Neutrophil (primary cell): ENCODE results near the gene RPL37A.

Experiments used
- H3K27ac ChIP-seq: fragments of 200-600 bp; sonication (generic); 2 replicates; pipeline ENCODE4 v1.5.1; 2016; ENCODE audit warnings: mild to moderate bottlenecking, moderate library complexity
- H3K27me3 ChIP-seq: fragments of 200-600 bp; sonication (generic); 2 replicates; pipeline ENCODE4 v1.6.0; 2016; ENCODE audit warnings: mild to moderate bottlenecking
- H3K36me3 ChIP-seq: fragments of 200-600 bp; sonication (generic); 2 replicates; pipeline ENCODE4 v1.5.1; 2017
- H3K4me1 ChIP-seq, 2 experiments: fragments of 200-600 bp in 1 of 2; sonication (generic) in 1 of 2; 1 replicate in 1 of 2; 2 replicates in 1 of 2; pipeline versions ENCODE4 v1.5.1 to v1.6.1; 2013 to 2016; ENCODE audit warnings: low read depth in 1 of 2, low read length in 1 of 2, mild to moderate bottlenecking in 1 of 2, moderate library complexity in 1 of 2; ENCODE audit not compliant: control insufficient read depth in 1 of 2, insufficient read depth in 1 of 2
- H3K4me3 ChIP-seq, 2 experiments: fragments of 200-600 bp in 1 of 2; sonication (generic) in 1 of 2; 1 replicate in 1 of 2; 2 replicates in 1 of 2; pipeline ENCODE4 v1.5.1; 2013 to 2016; ENCODE audit warnings: low read depth in 1 of 2, low read length in 1 of 2, mild to moderate bottlenecking in 1 of 2, moderate library complexity in 1 of 2
- H3K9me3 ChIP-seq: fragments of 200-600 bp; sonication (generic); 2 replicates; pipeline ENCODE4 v1.5.1; 2016
- TF ChIP-seq, protein P1 (sequence below): fragments of 200-600 bp; sonication (generic); IDR thresholded peaks from 2 replicates; pipeline ENCODE4 v1.5.1; 2016; ENCODE audit warnings: antibody characterized with exemption

The RPL37A gene

DNA sequence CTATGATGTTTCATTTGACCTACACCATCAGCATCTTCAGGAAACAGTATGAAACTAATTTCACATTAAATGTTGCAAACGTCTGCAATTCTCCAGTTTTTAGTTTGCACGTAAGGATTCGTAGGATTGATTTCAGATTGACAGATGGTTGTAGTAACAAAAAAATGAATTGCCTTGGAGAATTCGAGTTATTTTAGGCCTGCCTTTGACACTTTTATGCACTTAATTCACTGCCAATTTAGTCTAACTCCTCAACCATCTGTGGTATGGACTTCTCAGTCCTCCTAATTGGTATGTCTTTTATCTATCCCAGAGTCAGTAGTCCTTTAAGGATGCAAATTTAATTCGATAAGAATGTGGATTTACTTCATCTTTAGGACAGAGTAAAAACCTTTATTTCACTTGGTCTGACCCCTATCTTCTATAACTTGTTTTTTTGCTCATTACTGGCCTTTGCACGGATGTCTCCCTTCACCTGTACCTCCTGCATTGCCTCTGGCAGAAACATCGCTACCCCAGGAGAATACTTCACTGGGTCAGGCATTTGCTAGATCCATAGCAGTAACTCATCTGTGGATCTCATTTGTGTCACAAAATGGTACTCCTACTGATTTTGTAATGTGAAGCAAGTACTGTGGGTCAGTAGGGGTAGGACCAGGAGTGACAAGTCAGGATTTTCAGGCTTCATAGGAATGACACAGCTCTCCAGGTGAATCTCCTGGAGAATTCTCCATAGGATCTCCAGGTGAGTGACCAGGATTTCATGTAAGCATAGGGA, 3.9 kb downstream of the RPL37A start:
- peaks cover 54% of the 10 kb centered on the region for H3K36me3 ChIP-seq
- peaks cover 22 to 26% of the 10 kb centered on the region in 2 experiments for H3K4me1 ChIP-seq
- H3K4me3 ChIP-seq: no peak overlapping the region
- TF ChIP-seq, protein P1, sequence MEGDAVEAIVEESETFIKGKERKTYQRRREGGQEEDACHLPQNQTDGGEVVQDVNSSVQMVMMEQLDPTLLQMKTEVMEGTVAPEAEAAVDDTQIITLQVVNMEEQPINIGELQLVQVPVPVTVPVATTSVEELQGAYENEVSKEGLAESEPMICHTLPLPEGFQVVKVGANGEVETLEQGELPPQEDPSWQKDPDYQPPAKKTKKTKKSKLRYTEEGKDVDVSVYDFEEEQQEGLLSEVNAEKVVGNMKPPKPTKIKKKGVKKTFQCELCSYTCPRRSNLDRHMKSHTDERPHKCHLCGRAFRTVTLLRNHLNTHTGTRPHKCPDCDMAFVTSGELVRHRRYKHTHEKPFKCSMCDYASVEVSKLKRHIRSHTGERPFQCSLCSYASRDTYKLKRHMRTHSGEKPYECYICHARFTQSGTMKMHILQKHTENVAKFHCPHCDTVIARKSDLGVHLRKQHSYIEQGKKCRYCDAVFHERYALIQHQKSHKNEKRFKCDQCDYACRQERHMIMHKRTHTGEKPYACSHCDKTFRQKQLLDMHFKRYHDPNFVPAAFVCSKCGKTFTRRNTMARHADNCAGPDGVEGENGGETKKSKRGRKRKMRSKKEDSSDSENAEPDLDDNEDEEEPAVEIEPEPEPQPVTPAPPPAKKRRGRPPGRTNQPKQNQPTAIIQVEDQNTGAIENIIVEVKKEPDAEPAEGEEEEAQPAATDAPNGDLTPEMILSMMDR: no peak
- no peak overlapping the region for H3K27ac ChIP-seq
- no peaks in the 10 kb centered on the region for H3K27me3 ChIP-seq
- no peaks in the 10 kb centered on the region for H3K9me3 ChIP-seq

DNA sequence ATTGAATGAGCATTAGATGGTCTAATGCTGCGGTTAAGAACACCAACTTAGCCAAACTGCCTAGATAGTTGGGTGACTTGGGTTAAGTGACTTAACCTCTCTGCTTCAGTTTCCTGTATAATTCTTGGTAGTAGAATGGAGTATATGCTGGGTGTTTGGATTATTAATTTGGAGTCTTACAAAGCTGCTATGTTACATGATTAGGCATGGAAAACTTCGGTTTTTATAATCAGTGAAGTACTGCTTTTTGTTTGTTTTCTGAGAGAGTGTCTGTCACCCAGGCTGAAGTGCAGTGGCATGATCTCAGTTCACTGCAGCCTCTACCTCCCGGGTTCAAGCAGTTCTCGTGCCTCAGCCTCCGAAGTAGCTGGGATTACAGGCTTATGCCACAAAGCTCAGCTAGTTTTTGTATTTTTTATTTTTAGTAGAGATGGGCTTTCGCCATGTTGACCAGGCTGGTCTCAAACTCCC, 4.5 kb downstream of the RPL37A start:
- H3K9me3 ChIP-seq: no peaks in the 10 kb centered on the region
- no peaks in the 10 kb centered on the region for H3K27me3 ChIP-seq
- H3K36me3 ChIP-seq: peaks cover 58% of the 10 kb centered on the region
- H3K27ac ChIP-seq: no peak overlapping the region
- TF ChIP-seq, protein P1: no peak
- H3K4me3 ChIP-seq: no peak overlapping the region
- peaks cover 16 to 20% of the 10 kb centered on the region in 2 experiments for H3K4me1 ChIP-seq

DNA sequence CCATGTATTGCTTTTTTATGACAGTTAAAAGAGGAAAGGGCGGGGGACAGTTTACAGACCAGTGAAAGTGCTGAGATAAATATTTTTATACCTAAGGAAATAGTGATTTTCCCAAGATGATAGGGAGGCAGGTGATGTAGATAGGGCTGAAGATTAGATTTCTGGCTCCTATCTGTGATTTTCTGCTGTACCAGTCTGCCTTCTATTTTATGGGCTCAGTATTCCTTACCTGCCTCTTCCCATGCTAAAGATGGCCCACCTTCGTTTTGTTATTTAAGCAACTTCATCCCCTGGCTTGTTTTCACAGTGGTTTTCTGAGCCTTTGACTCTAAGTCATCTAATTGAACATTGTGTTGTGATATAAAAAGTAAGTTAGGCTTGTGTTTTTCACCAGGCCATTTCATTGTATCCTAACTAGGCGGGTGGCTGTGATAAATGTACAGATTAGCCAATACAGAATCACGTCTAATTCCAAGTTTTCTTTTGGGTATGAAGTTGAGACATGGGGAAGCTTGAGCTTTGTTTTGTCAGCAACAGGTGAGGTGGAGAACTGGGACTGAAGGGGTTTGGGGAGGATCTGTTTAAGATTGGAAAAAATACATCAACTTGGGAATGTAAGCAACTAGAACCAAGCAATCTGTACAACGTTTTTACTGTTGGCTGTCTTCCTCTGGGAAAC, 5.2 kb downstream of the RPL37A start:
- H3K9me3 ChIP-seq: no peaks in the 10 kb centered on the region
- H3K27me3 ChIP-seq: no peaks in the 10 kb centered on the region
- peaks cover 58% of the 10 kb centered on the region for H3K36me3 ChIP-seq
- no peak overlapping the region for H3K4me3 ChIP-seq
- peaks cover 12 to 16% of the 10 kb centered on the region in 2 experiments for H3K4me1 ChIP-seq
- no peak overlapping the region for H3K27ac ChIP-seq
- TF ChIP-seq, protein P1: no peak

DNA sequence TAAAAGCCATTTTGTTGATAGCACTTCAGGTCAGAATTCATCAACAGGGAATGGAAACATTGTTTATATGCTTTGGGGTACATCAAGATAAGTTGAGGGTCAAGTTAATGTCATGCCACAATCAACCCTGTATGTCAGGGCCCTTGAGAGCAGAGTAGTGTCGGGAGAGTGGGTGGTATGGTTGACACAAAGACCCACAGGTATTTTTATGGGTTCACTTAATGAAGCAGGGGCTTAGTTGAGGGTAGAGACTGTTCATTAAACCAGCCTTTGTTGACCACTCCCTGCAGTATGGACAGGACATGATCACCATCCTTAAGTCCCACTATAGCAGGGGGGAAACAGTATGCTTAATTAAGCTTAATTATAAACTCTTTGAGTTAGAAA, 5.7 kb downstream of the RPL37A start:
- no peak overlapping the region for H3K27ac ChIP-seq
- peaks cover 7 to 11% of the 10 kb centered on the region in 2 experiments for H3K4me1 ChIP-seq
- no peaks in the 10 kb centered on the region for H3K9me3 ChIP-seq
- peaks cover 58% of the 10 kb centered on the region for H3K36me3 ChIP-seq
- no peak overlapping the region for H3K4me3 ChIP-seq
- no peaks in the 10 kb centered on the region for H3K27me3 ChIP-seq
- TF ChIP-seq, protein P1: no peak

DNA sequence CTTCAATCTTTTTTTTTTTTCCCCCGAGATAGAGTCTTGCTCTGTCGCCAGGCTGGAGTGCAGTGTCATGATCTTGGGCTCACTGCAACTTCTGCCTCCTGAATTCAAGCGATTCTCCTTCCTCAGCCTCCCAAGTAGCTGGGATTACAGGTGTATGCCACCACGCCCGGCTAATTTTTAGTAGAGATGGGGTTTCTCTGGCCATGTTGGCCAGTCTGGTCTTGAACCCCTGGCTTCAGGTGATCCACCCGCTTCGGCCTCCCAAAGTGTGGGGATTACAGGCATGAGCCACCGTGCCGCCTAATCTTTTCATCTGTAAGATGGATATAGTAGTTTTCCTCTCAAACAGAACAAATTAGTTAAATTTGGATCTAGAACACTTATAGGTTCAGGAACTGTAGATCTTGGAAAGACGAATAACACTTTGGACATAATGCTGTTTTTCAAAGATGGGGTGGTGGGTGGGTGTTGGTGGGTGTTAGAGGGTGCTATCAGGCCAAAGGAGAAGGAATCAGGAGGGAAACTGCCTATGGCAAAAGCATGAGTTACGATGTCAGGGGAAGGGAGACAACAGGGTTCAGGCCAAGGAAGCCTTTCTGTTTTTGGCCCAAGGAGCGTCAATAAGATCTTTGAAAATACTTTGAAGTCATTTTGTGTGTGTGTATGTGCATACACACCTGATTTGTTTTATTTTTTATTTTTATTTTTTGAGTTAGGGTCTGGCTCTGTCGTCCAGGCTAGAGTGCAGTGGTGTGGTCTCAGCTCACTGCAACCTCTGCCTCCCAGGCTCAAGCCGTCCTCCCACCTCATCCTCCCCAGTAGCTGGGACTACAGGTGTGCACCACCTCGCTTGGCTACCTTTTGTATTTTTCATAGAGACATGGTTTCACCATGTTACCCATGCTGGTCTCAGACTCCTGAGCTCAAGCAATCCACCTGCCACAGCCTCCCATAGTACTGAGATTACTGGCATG, 6.8 kb downstream of the RPL37A start:
- Histone ChIP-seq H3K27me3 (no peaks in the 10 kb centered on the region), H3K27ac (no peak overlapping the region), H3K4me3 (no peak overlapping the region), H3K4me1 (peaks cover 0 to under 1% of the 10 kb centered on the region in 2 experiments), H3K36me3 (peaks cover 53% of the 10 kb centered on the region), H3K9me3 (no peaks in the 10 kb centered on the region)
- TF ChIP-seq, protein P1: no peak
